NK-92 treated with Interleukin-12 subunit alpha and Interleukin-12 subunit beta, amount 100 ng/mL, for 24 hours (cell line): ENCODE data around the gene RFX1.
A peak's percentile ranks its signal among the peaks of the same experiment; 100 is the strongest.

Source experiments
- DNase-seq: peaks from one replicate; lab custom pipeline; 2025; lab: John Stamatoyannopoulos, UW

Gene RFX1

DNA sequence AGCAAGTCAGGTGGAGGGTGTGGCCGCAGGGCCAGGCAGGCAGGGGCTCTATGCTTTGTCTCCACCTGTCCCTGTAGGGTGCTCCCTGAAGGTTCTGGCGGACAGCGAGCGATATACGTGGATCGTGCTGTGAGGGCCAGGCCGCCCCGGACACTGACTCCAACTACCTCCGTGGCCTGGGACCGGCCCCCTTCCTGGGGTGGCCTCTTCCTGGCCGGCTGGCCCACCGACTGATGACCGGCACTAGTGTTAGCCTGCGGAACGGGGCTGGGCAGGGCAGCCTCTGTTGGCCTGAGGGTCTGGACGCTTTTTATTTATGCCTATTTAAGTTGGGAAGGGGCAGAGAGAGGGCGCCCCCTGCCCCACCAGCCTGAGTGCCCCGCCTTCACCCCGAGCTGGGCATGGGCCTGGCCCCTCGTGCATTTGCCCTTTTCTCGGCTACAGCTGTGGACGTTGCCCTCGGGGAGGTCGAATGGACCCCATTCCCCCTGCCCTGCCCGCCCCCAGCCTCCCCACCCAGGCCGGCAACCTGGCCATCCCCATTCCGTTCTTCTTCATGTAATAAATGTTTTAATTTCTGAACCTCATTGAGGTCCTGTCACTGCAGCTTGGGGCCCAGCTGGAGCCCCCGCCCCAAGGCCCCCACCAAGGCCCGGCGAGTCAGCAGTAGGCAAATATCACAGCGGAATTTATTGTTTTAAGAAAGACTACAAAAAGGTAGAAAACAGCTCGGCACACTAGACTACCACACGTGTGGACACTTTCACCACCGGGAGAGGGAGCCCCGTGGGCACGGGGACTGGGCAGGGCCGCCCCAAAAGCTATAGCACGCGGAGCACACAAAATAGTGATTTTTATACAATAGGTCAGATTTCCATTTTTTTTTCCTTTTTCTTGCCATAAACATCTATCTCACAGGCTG lies 45.0 kb downstream of the RFX1 start:
- no peak for DNase-seq

DNA sequence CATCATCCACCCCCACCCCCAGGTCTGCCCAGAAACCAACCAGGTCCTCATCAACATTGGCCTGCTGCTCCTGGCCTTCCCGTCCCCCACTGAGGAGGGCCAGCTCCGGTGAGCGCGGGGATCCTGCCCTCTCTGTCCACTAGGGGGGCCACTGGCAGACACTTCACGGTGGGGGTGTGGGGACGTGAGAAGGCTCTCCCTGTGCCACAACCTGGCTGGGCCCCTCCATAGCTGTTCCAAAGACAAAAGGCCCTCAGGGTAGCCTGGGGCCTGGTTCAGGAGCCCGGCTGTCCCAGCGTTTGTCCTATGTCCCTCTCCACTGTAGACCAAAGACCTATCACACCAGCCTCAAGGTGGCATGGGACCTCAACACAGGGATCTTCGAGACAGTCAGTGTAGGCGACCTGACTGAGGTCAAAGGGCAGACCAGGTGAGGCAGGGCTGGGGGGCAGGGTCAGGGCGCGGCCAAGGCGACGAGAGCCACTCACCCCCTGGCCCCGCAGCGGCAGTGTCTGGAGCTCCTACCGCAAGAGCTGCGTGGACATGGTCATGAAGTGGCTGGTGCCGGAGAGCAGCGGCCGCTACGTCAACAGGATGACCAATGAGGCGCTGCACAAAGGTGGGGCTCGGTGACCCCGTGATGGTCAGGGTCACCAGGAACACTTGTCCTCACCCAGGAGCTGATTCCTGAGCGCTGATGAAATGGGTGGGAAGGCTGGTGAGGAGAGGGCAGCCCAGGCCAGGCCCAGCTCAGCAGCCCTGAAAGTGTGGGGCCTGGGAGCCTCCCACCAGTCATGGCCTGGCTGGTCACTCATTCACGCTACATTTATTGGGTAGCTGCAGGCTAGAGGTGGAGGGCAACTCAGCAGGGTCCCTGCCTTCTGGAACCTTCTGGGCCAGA lies 45.9 kb downstream of the RFX1 start:
- no peak for DNase-seq

DNA sequence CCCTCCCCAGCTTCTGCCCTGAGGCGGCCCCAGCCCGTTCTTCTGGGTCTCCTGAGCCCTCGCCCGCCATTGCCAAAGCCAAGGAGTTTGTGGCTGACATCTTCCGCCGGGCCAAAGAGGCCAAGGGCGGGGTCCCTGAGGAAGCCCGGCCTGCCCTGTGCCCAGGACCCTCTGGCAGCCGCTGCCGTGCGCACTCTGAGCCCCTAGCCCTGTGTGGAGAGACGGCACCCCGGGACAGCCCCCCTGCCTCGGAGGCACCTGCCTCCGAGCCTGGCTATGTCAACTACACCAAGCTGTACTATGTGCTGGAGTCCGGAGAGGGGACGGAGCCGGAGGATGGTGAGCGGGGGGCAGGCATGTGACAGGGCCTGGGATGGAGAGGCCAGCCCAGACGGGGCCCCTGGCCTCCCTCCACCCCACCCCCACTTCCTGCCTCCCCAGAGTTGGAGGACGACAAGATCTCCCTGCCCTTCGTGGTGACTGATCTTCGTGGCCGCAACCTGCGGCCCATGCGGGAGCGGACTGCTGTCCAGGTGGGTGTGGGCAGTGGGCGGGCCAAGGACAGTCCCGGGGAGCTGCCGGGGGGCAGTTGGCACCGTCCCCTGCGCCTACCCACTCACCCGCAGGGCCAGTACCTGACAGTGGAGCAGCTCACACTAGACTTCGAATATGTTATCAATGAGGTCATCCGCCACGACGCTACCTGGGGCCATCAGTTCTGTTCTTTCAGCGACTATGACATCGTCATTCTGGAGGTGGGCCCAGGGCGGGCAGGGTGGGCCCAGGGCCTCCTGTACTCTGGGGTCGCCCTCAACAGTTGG lies 46.8 kb downstream of the RFX1 start:
- no peak for DNase-seq

DNA sequence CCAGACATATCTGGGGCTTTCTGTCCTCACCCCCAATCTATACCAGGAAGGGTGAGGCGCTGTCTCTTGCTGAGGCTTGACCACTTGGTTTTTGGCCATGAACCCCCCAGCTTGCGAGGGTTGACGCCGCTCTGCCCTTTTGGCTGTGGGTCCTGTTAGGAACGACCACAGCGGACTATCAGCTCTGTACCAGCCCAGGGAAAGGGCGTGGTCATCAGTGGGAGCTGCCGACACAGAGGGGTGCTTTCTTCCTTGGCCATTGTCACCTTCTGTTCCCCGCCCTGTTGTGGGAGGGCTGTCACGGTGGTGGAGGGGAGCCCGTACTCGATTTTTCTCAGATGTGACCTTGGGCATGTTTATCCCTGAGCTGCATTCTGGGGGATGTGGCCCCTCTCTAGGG lies 48.1 kb downstream of the RFX1 start:
- DNase-seq, result no peak

DNA sequence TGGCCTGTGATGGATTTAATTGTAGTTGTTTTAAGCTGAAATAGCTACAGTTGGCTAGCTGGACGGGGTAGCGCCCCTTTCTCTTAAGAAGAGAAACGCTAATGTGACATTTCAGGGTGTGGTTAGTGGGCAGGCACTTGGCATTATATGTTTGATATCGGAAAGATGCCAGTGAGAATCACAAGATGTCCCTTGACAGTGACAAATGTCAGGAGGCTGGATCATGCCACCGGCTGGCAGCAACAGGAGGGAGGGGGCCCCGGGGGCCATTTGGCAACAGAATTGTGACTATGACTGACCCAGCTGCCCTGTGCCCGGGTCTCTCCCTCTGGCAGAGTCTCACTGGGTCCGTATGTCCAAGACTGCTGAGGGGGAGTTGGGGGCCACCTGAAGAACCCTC lies 49.1 kb downstream of the RFX1 start:
- no peak for DNase-seq

DNA sequence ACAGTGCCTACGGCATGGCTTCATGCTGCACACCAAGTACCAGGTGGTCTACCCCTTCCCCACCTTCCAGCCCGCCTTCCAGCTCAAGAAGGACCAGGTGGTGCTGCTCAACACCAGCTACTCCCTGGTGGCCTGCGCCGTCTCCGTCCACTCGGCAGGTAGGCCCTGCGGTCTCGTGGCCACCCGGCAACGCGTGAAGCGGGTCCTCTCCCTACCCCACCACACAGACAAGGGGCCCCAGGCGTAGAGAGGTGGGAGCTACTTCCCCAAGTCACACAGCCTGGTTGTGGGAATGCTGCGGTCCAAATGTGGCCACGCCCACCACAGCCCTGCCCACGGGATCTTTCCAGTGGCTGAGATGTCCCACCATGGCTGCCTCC lies 49.8 kb downstream of the RFX1 start:
- DNase-seq, result no peak

DNA sequence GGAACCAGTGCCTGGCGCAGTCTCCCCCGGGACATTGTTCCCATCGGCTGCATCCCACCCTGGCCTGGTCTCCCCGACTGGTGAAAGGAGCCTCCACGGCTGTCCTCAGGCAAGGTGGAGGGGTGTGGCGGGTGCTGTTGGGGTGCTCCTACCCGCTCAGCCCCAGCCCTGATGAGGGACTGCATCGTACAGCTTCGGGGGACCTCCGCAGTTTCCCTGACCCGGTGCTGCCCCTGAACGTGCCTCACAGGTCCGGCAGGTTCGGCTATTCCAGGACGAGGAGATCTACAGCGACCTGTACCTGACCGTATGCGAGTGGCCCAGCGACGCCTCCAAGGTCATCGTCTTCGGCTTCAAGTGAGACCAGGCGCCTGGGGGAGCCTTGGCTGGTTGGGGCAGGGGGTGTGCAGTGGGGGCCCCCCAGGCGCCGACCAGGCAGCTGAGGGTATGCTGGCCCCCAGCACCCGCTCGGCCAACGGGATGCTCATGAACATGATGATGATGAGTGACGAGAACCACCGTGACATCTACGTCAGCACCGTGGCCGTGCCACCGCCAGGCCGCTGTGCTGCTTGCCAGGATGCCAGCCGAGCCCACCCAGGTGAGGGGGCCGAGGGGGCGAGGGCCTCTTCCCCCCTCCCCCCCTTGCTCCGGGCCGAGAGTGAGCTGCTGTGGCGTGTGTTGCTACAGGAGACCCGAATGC lies 50.3 kb downstream of the RFX1 start:
- no peak for DNase-seq

DNA sequence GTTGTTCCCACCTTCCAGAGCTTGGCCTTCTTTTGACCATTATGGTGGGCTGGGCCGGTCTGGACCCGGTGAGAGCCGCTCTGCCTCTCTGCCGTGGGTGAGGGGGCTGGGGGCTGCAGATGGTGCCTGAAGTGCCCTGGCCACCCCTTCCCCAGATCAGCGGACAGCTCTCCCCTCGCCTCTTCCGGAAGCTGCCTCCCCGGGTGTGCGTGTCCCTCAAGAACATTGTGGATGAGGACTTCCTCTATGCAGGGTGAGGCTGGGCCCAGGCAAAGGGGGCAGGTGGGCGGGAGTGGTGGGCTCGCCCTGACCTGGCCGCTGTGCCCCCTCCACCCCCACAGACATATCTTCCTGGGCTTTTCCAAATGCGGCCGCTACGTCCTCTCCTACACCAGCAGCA lies 51.9 kb downstream of the RFX1 start:
- no peak for DNase-seq

DNA sequence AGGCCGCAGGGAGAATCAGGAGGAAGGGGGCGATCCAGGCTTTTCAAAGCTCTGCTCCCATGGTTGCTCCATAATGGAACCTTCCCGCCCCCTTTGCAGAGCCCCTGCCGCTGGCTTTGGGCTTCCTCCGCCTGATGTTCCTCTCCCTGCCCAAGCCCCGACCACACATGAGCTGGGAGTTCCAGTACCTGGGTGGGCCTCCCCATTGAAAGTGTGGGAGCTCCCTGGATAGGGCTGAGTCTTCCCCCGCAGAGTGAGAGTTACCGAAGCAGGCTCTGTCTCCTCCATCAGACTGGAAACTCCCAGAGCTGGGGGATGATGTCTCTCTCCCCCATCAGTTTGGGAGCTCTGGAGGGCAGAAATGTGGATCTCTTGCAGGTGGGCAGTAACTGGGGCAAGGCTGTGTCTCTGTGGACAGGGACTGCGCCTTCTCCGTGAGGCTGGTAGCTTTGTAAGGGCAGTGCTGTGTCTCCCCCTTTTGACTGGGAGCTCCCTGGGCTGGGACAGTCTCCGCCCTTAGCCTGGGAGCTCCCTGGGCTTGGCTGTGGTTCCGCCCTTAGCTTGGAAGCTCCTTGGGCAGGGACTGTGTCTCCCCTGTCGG lies 53.1 kb downstream of the RFX1 start:
- no peak for DNase-seq

DNA sequence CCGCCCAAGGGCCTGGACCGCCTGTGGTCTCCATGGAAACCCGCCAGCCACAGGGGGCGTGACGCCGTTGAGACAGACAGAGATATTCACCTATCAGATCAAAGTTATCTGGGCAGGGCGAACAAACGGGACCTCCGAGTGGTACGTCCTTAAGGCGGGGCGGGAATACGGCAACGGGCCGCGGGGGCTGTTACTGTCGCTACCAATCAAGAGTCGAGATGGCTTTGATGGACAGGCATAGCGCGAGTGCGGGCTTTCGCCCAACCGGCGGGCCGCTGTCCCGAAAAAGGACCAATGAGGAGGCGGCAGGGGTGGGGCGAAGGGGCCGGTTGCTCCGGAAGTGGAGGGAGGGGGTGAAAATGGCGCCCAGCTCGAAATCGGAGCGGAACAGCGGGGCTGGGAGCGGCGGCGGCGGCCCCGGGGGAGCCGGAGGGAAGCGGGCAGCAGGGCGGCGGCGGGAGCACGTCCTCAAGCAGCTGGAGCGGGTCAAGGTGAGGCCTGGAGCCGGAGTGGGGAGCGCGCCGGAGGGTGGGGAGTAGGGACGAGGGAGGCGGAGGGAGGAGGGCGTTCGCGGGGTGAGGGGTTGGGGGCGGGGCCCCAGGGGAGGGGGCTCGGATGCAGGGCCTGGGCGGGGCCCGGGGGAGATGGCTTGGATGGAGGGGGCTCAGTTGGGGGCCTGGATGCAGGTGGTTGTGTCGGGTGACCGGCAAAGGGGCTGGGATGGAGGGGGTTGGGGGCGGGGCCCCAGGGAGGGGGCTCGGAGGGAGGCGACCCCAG lies 53.8 kb downstream of the RFX1 start, which contains the start of gene DCAF15:
TSS of gene DCAF15 (plus strand) at position 356 of the 777 bp plus-strand sequence. CDS start at position 360, 4 bp downstream.
- peak; percentile 99 for DNase-seq

DNA sequence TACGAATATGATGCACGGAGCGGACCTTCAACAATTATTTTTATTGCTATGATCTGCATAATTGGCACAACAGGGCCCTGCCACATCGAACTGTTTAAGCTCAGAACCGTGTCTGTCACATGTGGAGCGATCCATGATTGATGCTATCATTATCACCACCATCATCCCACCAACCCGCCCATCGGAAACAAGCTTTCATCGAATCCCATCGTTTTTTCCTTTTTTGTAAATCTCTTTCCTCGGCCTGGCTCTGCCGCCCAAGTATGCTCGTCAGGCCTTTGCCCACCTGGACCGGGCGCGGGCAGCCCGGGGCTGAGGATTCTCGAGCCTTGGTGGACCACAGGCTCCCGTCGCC lies 54.3 kb downstream of the RFX1 start:
- no peak for DNase-seq

DNA sequence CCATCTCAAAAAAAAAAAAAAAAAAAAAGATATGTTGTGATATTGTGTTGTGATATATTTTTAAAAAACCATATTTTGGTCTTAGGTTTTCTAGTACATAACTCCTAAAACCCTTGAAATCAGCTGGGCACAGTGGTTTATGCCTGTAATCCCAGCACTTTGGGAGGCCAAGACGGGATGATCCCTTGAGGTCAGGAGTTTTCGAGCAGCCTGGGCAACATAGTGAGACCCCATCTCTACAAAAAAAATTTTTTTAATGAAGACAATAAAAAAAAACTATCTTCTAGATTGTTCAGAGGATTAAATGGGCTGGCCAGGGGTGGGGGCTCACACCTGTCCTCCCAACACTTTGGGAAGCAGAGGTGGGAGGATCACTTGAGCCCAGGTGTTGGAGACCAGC lies 55.1 kb downstream of the RFX1 start:
- DNase-seq, result no peak

DNA sequence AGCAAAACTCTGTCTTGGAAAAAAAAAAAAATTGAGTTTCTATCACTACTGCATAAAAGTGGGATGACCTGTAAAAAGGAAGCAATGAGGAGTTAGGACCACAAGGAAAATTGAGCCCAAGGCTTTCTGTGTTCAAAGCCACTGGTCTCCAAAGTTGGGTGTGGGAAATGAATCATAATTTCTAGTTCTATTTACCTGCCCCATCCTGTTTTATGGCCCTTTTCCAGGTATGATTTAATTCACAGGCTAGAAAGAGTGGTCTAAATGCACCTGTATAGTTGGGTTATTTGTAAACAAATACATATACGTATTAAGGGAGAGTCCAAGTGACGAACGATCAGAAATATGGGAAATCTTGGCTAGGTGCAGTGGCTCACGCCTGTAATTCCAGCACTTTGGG lies 59.7 kb downstream of the RFX1 start:
- no peak for DNase-seq

DNA sequence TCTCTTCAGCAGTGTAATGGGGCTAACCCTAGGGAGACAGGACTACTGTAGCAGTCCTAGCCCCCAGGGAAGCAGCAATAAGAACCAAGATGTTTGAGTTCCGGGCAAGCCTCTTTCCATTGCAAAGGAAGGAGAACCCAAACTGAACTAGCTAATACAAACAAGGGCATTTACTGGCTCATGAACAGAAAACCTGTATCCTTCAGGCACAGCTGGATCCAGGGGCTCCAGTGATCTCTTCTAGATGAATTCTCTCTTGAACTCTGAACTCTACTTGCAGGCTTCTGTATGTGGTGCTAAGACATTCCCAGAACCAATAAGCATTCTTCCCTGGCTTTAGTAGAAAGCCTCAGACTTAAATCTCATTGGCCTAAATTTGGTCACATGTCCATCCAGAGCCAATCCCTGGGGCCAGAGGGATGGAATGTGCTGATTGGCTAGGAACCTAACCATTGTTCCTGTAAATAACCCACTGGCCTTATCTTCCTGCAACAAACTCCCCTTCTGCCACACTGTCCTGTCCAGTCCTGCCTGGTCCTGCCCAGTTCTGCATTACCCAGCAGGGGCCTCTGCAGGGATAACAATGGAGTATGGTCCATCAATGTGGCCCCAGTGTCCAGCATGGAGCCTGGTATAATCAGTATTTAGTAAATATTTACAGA lies 64.0 kb downstream of the RFX1 start:
- DNase-seq, result no peak

DNA sequence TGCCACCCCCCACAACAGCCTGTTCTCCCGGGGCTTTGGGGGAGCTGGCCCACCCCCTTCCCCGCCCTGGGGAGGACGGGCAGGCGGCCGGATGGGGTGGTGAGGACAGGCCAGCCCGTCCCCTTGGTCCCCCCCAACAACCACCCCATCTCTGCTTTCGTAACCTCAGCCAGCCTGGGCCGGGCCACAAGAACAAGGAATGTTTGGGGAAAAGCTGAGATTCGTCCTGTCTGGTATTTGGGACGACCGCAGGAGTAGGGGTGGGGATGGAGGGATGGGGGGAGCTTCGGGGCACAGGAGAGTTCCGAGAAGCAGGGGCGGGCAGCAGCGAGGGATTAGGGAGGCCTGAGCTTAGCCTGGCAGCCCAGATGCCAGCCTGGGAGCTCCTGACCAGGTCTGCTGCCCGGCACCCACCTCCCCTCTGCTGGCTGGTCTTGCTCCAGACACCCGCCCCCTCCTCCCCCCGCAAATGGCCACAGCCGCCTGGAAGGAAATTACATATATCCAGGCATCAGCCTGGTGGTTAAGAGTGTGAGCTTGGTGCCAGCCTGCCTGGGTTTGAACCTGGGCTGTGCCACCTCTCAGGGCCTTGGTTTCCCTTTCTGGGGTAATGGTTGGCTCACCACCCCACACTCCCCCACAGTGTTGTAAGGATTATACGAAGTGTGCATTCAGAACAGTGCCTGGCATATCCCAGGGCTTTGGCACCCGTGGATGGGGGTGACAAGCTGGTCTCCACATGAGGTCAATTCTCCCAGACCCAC lies 67.6 kb downstream of the RFX1 start, which contains the start of gene PODNL1:
TSS of gene PODNL1 (minus strand) at position 117 of the 764 bp plus-strand sequence. CDS start 236 bp downstream, outside the sequence.
- no peak for DNase-seq

DNA sequence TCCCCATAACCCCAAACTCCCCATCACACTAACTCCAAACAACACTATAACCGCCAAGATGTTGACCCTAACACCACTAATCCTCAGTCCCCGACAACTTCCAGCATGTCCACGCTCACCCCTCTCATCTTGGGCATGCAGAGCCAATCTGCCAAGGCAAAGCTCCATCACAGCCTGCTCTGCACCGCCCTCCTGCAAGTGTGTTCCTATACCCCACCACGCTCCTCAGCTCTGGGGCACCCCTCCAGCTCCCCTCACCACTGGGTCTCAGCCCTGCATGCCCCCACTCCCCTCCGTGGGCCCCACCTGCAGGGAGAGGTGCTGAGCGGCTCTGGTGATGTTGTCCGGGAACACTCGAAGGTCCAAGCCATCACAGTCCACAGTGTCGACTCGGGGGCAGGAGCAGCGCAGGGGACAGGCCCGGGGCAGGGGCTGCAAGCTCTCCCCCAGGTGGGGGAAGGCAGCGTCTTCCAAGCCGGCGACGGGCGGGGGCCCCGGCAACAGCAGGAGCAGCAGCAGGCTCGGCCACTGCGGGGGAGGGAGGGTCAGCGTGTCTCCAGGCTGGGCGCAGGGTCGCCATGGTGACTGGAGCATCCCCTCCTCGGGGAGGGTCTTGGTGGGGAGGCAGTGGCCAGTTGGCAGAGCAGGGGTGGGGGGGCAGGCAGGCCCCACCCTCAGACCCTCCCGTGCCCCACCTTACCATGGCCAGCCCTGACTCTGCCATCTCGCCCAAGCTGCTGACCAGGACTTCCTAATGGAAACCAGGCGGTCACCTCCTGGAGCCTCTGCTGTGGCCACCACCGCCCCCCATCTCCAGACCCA lies 68.4 kb downstream of the RFX1 start:
- DNase-seq, result no peak

DNA sequence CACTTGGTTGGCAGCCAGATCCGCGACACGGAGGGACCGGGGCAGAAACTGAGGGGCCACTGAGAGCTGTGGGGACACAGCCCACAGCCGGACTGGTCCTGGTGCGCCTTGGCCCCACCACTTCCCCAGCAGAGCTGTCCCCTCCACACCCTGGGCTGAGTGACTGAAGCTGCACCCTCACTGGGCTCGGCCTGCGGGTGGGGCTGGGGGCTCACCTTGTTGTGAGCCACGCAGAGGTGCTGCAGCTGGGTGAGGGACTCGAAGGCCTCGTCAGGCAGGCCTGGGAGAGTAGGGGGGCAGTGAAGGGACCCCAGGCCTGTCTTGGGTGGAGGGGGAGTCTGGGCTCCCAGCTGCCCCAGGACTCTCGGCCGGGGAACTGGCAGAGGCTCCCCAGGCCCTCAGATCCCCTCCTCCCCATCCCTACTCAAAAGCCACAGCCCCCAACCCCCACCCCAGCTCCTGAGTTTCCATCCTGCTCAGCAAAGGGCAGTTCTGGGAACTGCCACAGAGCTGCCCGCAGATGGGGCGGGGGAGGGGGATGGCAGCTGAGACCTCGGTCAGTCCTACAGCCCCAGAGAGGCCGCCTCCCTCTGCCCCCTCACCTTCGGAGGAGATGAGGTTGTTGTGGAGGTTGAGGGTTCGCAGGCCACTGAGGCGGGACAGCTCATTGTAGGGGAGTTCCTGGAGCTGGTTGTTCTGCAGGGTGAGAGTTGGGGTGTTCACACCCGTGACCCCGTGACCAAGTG lies 70.2 kb downstream of the RFX1 start:
- no peak for DNase-seq
